H1 (cell line): Measurements from ENCODE around the gene TCAIM. TPM values are rescaled to one million over a fixed set of nuclear protein-coding genes. Genes with fewer than 3 reads are reported as not detected.
A peak's percentile ranks its signal among the peaks of the same experiment; 100 is the strongest.

ENCODE experiments used
- CEBPB ChIP-seq: IDR thresholded peaks from 2 replicates; pipeline ENCODE4 v1.6.1; 2012; ENCODE audit warnings: low read depth, low read length
- CREB1 ChIP-seq: IDR thresholded peaks from 2 replicates; pipeline ENCODE4 v1.6.1; 2012; ENCODE audit warnings: inconsistent platforms
- EP300 ChIP-seq, 2 experiments: IDR thresholded peaks; 1 replicate in 1 of 2; 2 replicates in 1 of 2; pipeline ENCODE4 v1.6.1; 2011 to 2012; ENCODE audit warnings: low read depth in 2 of 2, low read length in 2 of 2, mild to moderate bottlenecking in 2 of 2, borderline replicate concordance in 1 of 2, inconsistent platforms in 1 of 2, moderate library complexity in 1 of 2
- FOSL1 ChIP-seq: IDR thresholded peaks from 2 replicates; pipeline ENCODE4 v1.6.1; 2011; ENCODE audit warnings: mild to moderate bottlenecking, low read depth, low read length, moderate library complexity; ENCODE audit not compliant: insufficient read depth
- NANOG ChIP-seq: IDR thresholded peaks from 2 replicates; pipeline ENCODE4 v1.6.1; 2011; ENCODE audit warnings: low read length, low read depth, mild to moderate bottlenecking, inconsistent platforms; ENCODE audit not compliant: insufficient read depth, poor library complexity, severe bottlenecking
- POLR2AphosphoS5 ChIP-seq: IDR thresholded peaks from 2 replicates; pipeline ENCODE4 v1.6.1; 2011; ENCODE audit warnings: low read depth, low read length
- RAD21 ChIP-seq, 2 experiments: IDR thresholded peaks in 1 of 2; conservative IDR thresholded peaks in 1 of 2; 2 replicates each; pipeline ENCODE4 v1.6.1; 2011; ENCODE audit warnings: low read depth in 2 of 2, low read length in 2 of 2, improper control_type of control experiment in 1 of 2, inconsistent platforms in 1 of 2, mild to moderate bottlenecking in 1 of 2, moderate library complexity in 1 of 2
- SAP30 ChIP-seq: fragments of 300-600 bp; sonication (generic); IDR thresholded peaks from 2 replicates; pipeline ENCODE4 v1.7.1; 2012; ENCODE audit warnings: low read length, moderate library complexity, mild to moderate bottlenecking, inconsistent platforms; ENCODE audit not compliant: insufficient read depth, insufficient replicate concordance
- SIN3A ChIP-seq, 2 experiments: IDR thresholded peaks in 1 of 2; conservative IDR thresholded peaks in 1 of 2; 2 replicates each; pipeline ENCODE4 v1.6.1; 2011 to 2012; ENCODE audit warnings: low read length in 2 of 2, improper control_type of control experiment in 1 of 2, low read depth in 1 of 2, mild to moderate bottlenecking in 1 of 2
- SIRT6 ChIP-seq: IDR thresholded peaks from one replicate; pipeline ENCODE4 v1.7.1; 2012; ENCODE audit warnings: low read length, inconsistent platforms
- SP1 ChIP-seq: IDR thresholded peaks from 2 replicates; pipeline ENCODE4 v1.6.1; 2011; ENCODE audit warnings: low read depth, low read length
- TAF7 ChIP-seq: optimal IDR thresholded peaks from 2 replicates; pipeline ENCODE3; 2011; ENCODE audit warnings: low read depth, mild to moderate bottlenecking, inconsistent platforms, low read length, moderate library complexity, borderline replicate concordance
- TCF12 ChIP-seq: IDR thresholded peaks from 2 replicates; pipeline ENCODE4 v1.6.1; 2011; ENCODE audit warnings: low read depth, mild to moderate bottlenecking, low read length
- TEAD4 ChIP-seq: IDR thresholded peaks from 2 replicates; pipeline ENCODE4 v1.6.1; 2012; ENCODE audit warnings: low read depth, low read length, inconsistent platforms, mixed read lengths
- ZNF274 ChIP-seq: IDR thresholded peaks from 2 replicates; pipeline ENCODE4 v1.7.0; 2012; ENCODE audit warnings: low read length, borderline replicate concordance; ENCODE audit errors: extremely low read depth
- polyA plus RNA-seq, 7 experiments: library from polyadenylated mRNA; depleted of rRNA in 3 of 7; stranded (reverse) in 5 of 7; unstranded in 2 of 7; fragments of >200 nt in 5 of 7; fragments of 200-250 nt in 2 of 7; gene quantifications; 1 replicate in 5 of 7; 2 replicates in 1 of 7; 4 replicates in 1 of 7; pipeline versions ENCODE4 v1.2.1 to v1.2.3, GENCODE V29; 2011 to 2013; ENCODE audit warnings: missing spikeins in 2 of 7, mixed read lengths in 2 of 7
- total RNA-seq: library from RNA; stranded (reverse); fragmentation: NEBNext Ultra II Directional; extraction: Animal tissue kit (Norgen Biotek cat#: 25700); gene quantifications from 2 replicates; pipeline ENCODE4 v1.2.1, GENCODE V29; 2021
- TF ChIP-seq, protein P1 (sequence below): IDR thresholded peaks from 2 replicates; pipeline ENCODE4 v1.6.1; 2011; ENCODE audit warnings: low read length, improper control_type of control experiment
- TF ChIP-seq, protein P2 (sequence below): IDR thresholded peaks from 2 replicates; pipeline ENCODE4 v1.6.1; 2011; ENCODE audit warnings: low read depth, mild to moderate bottlenecking, low read length; ENCODE audit not compliant: insufficient read depth
- TF ChIP-seq, protein P3 (sequence below): IDR thresholded peaks from 2 replicates; pipeline ENCODE4 v1.6.1; 2012; ENCODE audit warnings: low read length, inconsistent platforms

The TCAIM gene
- total and polyA plus RNA-seq, 2 of the 8 experiments (the other 6 are each of a cell fraction or from before 2014, with no cell fraction given) = 6.9 to 22.1 TPM

DNA sequence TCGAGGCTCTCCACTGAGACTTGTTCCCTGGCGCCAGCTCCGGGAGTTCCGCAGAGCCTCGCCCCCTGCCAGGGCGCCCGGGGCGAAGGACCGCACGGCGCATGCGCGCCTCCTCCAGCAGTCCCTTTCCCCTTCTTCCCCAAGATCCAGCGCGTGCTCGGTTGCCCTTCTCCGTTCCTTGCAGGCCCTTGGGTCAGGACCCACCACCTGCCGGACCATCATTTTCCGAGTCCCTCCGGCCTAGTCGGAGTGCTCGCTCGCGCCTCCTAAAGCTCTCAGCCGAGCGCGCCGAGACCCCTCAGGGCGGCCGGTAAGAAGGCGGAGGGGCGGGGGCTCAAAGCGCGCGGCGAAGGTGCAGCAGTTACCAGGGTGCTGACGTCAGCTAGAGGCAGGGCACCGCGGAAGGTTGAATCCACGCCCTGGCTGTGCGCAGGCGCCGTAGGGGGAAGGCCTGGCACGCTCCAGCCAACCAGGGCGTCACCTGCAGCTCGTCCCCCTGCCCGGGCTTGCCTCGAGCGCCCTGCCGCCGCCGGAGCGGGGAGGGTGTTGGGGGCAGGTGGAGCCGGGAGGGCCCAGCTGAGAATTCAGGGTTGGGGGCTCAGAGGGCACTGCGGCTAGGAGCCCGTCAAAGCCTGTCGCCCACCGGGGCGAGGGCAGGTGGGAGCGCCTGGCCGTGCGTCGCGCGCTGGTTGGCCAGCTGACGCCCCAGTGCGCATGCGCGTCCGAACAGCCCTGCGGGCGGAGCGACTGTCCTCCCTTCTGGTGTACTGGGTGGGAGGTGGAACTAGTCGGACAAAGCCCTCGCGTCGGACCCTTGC, at the start of gene TCAIM (continued):
- TF ChIP-seq, protein P1, sequence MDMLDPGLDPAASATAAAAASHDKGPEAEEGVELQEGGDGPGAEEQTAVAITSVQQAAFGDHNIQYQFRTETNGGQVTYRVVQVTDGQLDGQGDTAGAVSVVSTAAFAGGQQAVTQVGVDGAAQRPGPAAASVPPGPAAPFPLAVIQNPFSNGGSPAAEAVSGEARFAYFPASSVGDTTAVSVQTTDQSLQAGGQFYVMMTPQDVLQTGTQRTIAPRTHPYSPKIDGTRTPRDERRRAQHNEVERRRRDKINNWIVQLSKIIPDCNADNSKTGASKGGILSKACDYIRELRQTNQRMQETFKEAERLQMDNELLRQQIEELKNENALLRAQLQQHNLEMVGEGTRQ = no peak
- TF ChIP-seq TAF7 (peak; percentile 12), SIN3A (conservative IDR thresholded peaks at IDR 0.05 in 1 of 2, IDR thresholded peaks at IDR 0.05 in 1 of 2; ENCODE audit: low read depth in 1 of 2, low read length in 2 of 2) (peak; percentile 20 to 32; a peak in 1 of 4 replicates), TEAD4 (no peak), FOSL1 (no peak), EP300 (IDR thresholded peaks at IDR 0.05; ENCODE audit: borderline replicate concordance in 1 of 2, low read depth in 2 of 2, low read length in 2 of 2) (peak in 1 of 2 experiments; percentile 28; a peak in 1 of 3 replicates), NANOG (no peak), SAP30 (no peak), ZNF274 (no peak), CREB1 (peak; percentile 89), SIRT6 (no peak), SP1 (no peak), TCF12 (0 out of 2 replicates have a peak, but pooled peaks have one; percentile 34), RAD21 (IDR thresholded peaks at IDR 0.05 in 1 of 2, conservative IDR thresholded peaks at IDR 0.05 in 1 of 2; ENCODE audit: low read depth in 2 of 2, low read length in 2 of 2) (no peak), CEBPB (no peak), POLR2AphosphoS5 (peak; percentile 89; the same call in 1 of the 2 replicates)
- TF ChIP-seq, protein P2, sequence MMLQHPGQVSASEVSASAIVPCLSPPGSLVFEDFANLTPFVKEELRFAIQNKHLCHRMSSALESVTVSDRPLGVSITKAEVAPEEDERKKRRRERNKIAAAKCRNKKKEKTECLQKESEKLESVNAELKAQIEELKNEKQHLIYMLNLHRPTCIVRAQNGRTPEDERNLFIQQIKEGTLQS = no peak
- TF ChIP-seq, protein P3, sequence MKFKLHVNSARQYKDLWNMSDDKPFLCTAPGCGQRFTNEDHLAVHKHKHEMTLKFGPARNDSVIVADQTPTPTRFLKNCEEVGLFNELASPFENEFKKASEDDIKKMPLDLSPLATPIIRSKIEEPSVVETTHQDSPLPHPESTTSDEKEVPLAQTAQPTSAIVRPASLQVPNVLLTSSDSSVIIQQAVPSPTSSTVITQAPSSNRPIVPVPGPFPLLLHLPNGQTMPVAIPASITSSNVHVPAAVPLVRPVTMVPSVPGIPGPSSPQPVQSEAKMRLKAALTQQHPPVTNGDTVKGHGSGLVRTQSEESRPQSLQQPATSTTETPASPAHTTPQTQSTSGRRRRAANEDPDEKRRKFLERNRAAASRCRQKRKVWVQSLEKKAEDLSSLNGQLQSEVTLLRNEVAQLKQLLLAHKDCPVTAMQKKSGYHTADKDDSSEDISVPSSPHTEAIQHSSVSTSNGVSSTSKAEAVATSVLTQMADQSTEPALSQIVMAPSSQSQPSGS = peak; percentile 72; the same call in 1 of the 2 replicates
